GM18907 (cell line): ENCODE results near the gene GAD1.

Experiments used
- ATAC-seq: cut with Tn5 transposase; IDR thresholded peaks from one replicate; pipeline ENCODE4 v1.9.1; 2021; ENCODE audit warnings: mild to moderate bottlenecking, moderate library complexity; ENCODE audit not compliant: unreplicated experiment

GAD1 gene

DNA sequence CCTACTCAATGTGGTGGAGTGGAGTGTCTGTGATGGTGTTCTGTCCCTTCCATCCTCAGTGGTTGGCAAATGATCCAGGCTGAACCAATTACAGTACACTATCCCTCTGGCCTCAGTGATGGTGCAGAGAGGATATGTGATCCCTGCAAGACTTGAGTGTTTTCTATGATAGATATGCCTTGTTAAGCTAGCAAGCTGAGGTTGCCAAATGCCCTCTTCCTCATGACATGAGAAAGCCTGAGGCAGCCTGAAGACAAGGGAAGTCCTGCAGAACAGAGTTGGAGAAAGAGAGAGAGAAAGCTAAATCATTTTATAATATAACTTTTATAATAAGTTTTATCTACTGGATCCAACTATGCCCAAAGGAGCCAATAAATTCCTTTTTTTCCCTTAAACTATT lies 70.8 kb downstream of the GAD1 start:
- no peak for ATAC-seq

DNA sequence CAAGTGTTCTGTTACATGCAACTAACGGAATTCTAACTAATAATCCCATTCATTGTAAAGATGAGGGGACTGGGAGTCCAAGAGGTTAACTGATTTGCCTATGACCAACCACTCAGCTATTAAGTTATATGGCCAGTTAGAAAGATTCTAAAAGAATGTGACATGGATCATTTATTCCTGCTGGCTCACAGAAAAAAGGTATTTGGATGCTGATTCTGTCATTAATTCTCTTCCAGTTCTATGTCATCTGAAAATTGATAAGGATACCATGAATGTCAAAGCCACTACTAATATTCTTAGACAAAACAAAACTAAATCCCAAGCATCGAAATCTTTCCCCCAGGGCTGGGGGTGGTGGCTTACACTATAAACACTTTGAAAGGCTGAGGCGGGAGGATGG lies 71.2 kb downstream of the GAD1 start:
- ATAC-seq, result no peak

DNA sequence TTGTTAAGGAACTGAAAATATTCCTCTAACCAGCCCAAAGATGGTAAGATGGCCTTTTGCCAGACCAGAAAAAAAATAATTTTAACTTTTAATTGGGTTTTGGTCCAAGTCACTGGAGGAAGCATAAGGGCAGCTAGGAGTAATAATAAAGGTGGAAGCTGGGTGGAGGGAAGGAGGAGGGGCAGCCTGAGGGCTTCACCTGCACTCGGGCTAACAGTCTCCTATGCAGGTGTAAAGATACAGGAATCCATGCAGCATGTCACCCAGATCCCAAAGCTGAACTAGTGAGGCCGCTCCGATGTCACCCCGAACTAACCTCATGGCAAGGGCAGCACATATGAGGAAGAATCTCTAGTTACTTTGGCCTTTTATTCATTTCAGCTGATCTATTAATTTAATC lies 75.2 kb downstream of the GAD1 start:
- ATAC-seq, result no peak

DNA sequence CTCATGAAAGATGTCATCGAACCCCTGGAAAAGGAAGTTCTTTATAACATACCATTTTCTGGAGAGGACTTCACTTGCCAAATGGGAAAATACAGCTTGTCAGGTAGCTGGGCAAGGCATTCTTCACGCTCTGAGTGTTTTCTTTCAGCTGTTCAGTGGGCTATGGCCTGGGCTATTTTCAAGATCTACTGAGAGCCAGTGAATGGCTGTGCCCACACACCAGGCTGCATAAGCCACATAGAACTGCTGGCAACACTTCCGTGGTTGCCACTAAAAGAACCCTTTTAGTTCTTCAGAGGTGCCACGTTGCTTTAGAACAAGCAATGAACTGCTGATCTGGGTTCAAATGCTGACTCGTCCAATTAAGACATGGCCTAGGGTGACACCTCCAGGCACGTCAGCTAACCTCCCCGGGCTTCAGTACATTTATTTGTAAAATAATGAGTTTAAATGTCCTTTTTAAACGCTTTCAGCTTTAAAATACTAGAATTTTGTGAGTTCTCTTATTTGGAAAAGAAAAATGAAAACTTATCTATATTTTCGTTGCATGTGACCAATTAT lies 75.8 kb downstream of the GAD1 start:
- ATAC-seq, result no peak

DNA sequence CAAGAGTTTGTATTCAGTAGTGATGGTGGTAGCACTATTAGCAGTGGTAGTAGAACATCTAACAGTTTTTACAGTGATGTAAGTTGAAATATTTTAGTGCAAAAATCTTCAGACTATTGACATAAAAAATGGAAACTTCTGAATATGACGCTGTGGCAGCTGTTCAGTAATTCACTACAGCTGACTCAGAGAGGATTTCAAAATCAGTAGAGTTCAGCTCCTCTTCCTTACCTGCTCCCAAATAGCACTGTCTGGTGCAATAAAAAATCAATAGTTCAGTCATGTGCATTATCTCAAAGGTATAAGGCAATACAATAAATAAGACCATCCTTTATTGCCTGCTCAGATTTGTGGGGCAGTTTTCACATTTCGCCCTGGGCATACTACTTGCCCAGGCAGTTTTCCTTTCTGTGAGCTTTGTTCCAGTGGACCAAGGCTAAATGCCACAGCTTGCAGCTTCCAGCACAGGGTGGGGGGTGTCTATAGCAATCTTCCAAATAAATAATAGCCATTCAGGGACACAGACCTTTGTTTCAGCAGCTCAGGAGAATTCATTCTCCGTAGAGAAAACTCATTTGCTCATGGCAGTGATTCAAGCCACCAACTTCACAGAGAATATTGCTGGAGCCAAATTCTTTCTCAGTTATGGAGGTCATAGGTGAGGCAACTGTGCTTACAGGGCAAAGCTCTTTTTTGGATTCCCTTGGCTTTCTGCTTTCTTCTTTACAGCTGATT lies 78.5 kb downstream of the GAD1 start:
- no peak for ATAC-seq

DNA sequence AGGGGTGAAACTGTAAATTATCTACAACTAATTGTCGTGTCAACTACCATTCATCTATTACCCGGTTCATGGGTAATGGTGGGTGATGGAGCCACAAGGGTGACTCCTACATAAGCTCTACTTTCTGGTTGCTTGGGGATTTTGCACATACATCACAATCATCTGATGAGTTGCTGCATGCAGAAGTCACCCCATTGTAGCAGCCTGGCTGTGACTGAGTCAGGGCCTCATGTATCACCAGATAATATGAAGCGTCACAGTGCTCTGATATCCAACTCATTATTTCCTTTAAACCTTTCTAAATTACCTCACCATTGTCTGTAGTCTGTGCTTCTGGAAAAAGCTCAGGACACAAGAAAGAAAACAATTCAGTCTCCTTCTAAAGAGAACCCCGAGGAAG lies 79.9 kb downstream of the GAD1 start:
- no peak for ATAC-seq

DNA sequence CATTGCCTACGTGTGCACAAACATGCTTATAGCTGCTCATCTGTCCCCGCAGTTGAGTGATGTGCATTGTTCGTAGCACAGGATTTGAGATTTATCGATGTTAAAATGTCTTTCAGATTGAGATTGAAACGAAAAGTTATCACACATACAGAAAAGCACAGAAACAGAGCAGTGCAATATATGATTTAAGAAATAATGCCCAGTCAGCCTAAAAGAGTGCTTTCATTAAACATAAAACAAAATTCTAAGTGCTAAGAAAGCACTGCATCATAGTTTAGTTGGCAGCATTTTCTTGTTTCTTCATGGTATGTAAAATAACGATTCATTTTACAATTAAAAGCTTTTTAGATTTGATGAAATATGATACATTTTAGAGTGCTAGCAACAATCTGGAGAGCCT lies 80.4 kb downstream of the GAD1 start:
- no peak for ATAC-seq

DNA sequence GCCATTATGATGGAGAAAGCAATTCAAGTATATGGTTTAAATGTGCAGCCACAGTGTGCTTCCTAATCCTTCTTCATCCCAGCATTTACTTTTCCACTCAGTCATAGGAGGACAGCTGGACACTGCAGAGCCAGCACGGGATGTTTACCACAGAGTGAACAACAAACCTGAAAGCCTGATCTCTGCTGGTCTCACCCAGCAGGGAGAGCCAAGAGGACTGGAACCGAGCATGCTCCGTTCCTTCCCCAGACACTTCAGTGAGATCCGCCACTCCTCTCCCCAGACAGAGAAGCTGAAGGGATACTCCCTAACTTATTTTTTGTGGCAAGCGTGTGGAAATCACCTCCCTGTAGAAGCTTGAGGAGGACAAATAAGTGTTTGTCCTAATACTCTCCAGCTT lies 89.2 kb downstream of the GAD1 start:
- no peak for ATAC-seq
